ENCODE results near the gene C10orf105. TPM values are rescaled to one million over a fixed set of nuclear protein-coding genes. Genes with fewer than 3 reads are reported as not detected.
A peak's percentile ranks its signal among the peaks of the same experiment; 100 is the strongest.

The C10orf105 gene
- total RNA-seq, 2 experiments from 2014 or later: 0.25 to 0.36 TPM

GRCh38 chr10:71713135-71714030 is 6.2 kb downstream of the C10orf105 start:
- DNase-seq (peak in 5 of 14 experiments; percentile 17 to 64 (median 54)), ATAC-seq (ENCODE audit: poor library complexity) (peak; percentile 32)
- peak overlapping the region; percentile 98 for H3K27ac Mint-ChIP-seq
- CTCF ChIA-PET: interaction anchor here (1.1 to 2.4 kb wide), 5 partner anchors 12 to 183 kb away, joined by 3 to 9 read pairs (median 3); partner anchors contain the start of gene VSIR
- no peaks in the 10 kb centered on the region for H3K9me3 Mint-ChIP-seq
- POLR2A ChIA-PET: interaction anchor here (0.9 to 6.1 kb wide), 13 partner anchors 14 to 59 kb away, joined by 3 to 39 read pairs (median 6); partner anchors contain the start of gene VSIR
- TF ChIP-seq CTCF (IDR thresholded peaks at IDR 0.05): no peak
- Histone ChIP-seq H3K36me3 (ENCODE audit: insufficient read depth, low read length) (no peaks in the 10 kb centered on the region), H3K9me3 (ENCODE audit: control insufficient read depth in 1 of 2, insufficient read depth in 1 of 2, low read length in 2 of 2) (no peaks in the 10 kb centered on the region), H3K27ac (ENCODE audit: low read depth in 1 of 2, low read length in 2 of 2) (peak overlapping the region; percentile 74 to 90), H3K4me1 (ENCODE audit: insufficient read depth, low read length) (peaks cover 83% of the 10 kb centered on the region), H3K4me3 (ENCODE audit: low read length) (peak overlapping the region; percentile 39), H3K27me3 (ENCODE audit: control insufficient read depth in 1 of 2, insufficient read depth in 2 of 2, low read length in 2 of 2) (no peaks in the 10 kb centered on the region)
- peaks cover 74% of the 10 kb centered on the region for H3K4me1 Mint-ChIP-seq (ENCODE audit: low read depth)
- peak overlapping the region; percentile 80 for H3K4me3 Mint-ChIP-seq
- H3K27me3 Mint-ChIP-seq: no peaks in the 10 kb centered on the region
- no peaks in the 10 kb centered on the region for H3K36me3 Mint-ChIP-seq (ENCODE audit: low read depth)
- intact Hi-C loops (cut with DNase I, micrococcal nuclease): loop anchor here (5.0 kb wide), 2 partner anchors 59 to 396 kb away; partner anchors contain the start of genes SLC29A3 (in 1 of the 2) and VSIR (in 1 of the 2)

DNA sequence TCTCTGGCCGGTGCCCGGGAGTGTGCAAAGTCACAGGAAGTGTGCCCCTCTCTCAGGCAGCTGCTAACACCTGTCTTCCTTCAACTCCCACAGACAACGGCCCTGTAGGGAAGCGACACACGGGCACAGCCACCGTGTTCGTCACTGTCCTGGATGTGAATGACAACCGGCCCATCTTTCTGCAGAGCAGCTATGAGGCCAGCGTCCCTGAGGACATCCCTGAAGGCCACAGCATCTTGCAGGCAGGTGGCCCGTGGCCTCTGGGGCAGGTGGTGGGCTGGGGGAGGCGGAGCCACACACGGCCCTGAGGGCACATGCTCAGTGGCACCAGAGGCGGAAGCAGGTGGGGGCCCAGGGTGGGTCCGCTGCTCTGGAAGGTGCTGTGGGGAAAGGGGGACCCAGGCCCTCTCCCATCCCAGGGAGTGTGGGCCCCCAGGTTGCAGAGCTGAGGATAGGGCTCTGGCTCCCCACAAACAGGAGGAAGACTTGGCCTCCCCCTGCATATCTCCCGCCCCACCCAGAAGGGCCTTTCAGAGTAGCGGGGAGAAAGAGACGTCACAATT is 6.9 kb downstream of the C10orf105 start:
- Mint-ChIP-seq H3K4me1 (ENCODE audit: low read depth) (peaks cover 80% of the 10 kb centered on the region), H3K9me3 (no peaks in the 10 kb centered on the region), H3K27me3 (no peaks in the 10 kb centered on the region), H3K27ac (peak overlapping the region; percentile 98), H3K4me3 (peak overlapping the region; percentile 80), H3K36me3 (ENCODE audit: low read depth) (no peaks in the 10 kb centered on the region)
- ATAC-seq (ENCODE audit: poor library complexity) (peak; percentile 49), DNase-seq (peak in 4 of 14 experiments; percentile 37 to 70 (median 58))
- H3K27me3 ChIP-seq (ENCODE audit: control insufficient read depth in 1 of 2, insufficient read depth in 2 of 2, low read length in 2 of 2): no peaks in the 10 kb centered on the region
- no peaks in the 10 kb centered on the region for H3K36me3 ChIP-seq (ENCODE audit: insufficient read depth, low read length)
- H3K4me3 ChIP-seq (ENCODE audit: low read length): peak overlapping the region; percentile 39
- H3K9me3 ChIP-seq (ENCODE audit: control insufficient read depth in 1 of 2, insufficient read depth in 1 of 2, low read length in 2 of 2): no peaks in the 10 kb centered on the region
- intact Hi-C loops (cut with DNase I, micrococcal nuclease): loop anchor here (5.0 kb wide), 2 partner anchors 60 to 395 kb away; partner anchors contain the start of genes SLC29A3 (in 1 of the 2) and VSIR (in 1 of the 2)
- ChIA-PET CTCF (interaction anchor here (1.1 to 2.4 kb wide), 3 partner anchors 16 to 61 kb away, joined by 3 to 9 read pairs (median 4); partner anchors contain the start of gene VSIR), POLR2A (interaction anchor here (1.0 to 6.1 kb wide), 12 partner anchors 14 to 60 kb away, joined by 3 to 39 read pairs (median 6); partner anchors contain the start of gene VSIR)
- H3K27ac ChIP-seq (ENCODE audit: low read depth in 1 of 2, low read length in 2 of 2): peak overlapping the region; percentile 74 to 90
- no peak for TF ChIP-seq CTCF (IDR thresholded peaks at IDR 0.05)
- H3K4me1 ChIP-seq (ENCODE audit: insufficient read depth, low read length): peaks cover 85% of the 10 kb centered on the region

DNA sequence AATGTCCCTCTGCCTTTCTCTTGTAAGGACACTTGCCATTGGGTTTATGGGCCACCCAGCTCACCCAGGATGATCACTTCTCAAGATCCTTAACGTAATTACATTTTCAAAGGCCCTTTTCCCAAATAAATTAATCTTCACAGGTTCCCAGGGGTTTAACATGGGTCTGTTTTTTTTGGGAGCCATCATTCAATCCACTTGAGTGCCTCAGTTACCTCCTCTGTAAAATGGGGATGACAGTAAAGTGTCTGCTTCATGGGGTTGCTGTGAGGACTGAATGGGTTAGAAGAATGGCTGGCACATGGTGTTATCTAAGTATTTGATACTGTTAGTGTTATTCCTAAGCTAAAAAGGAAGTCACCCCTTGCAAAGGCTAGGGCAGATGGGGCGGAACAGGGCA is 7.4 kb downstream of the C10orf105 start:
- TF ChIP-seq CTCF (IDR thresholded peaks at IDR 0.05): no peak
- peaks cover 81% of the 10 kb centered on the region for H3K4me1 Mint-ChIP-seq (ENCODE audit: low read depth)
- Histone ChIP-seq H3K36me3 (ENCODE audit: insufficient read depth, low read length) (no peaks in the 10 kb centered on the region), H3K9me3 (ENCODE audit: control insufficient read depth in 1 of 2, insufficient read depth in 1 of 2, low read length in 2 of 2) (no peaks in the 10 kb centered on the region), H3K4me3 (ENCODE audit: low read length) (no peak overlapping the region), H3K27me3 (ENCODE audit: control insufficient read depth in 1 of 2, insufficient read depth in 2 of 2, low read length in 2 of 2) (no peaks in the 10 kb centered on the region), H3K4me1 (ENCODE audit: insufficient read depth, low read length) (peaks cover 85% of the 10 kb centered on the region), H3K27ac (ENCODE audit: low read depth in 1 of 2, low read length in 2 of 2) (peak overlapping the region in 1 of 2 donors; percentile 90)
- H3K27me3 Mint-ChIP-seq: no peaks in the 10 kb centered on the region
- H3K36me3 Mint-ChIP-seq (ENCODE audit: low read depth): no peaks in the 10 kb centered on the region
- ATAC-seq (ENCODE audit: poor library complexity) (no peak), DNase-seq (no peak)
- POLR2A ChIA-PET: interaction anchor here (1.0 to 6.1 kb wide), 8 partner anchors 15 to 315 kb away, joined by 3 to 39 read pairs (median 6); partner anchors contain the start of gene VSIR
- intact Hi-C loops (cut with DNase I, micrococcal nuclease): loop anchor here (5.0 kb wide), 2 partner anchors 60 to 395 kb away; partner anchors contain the start of genes SLC29A3 (in 1 of the 2) and VSIR (in 1 of the 2)
- CTCF ChIA-PET: interaction anchor here (1.6 to 2.4 kb wide), 2 partner anchors 15 to 37 kb away, joined by 4 to 9 read pairs; no protein-coding TSS in a partner anchor
- H3K27ac Mint-ChIP-seq: peak overlapping the region; percentile 98
- H3K4me3 Mint-ChIP-seq: no peak overlapping the region
- no peaks in the 10 kb centered on the region for H3K9me3 Mint-ChIP-seq
